GM12878 (cell line): ENCODE results near the gene CYB5A. TPM values are rescaled to one million over a fixed set of nuclear protein-coding genes. Genes with fewer than 3 reads are reported as not detected.

ENCODE experiments used
- ATAC-seq: fragments of 200-7000 bp; cut with Tn5 transposase; 3 replicates; pipeline ENCODE4 v1.9.1; 2020; ENCODE audit warnings: mild to moderate bottlenecking, moderate library complexity
- BruUV-seq: library from RNA; stranded (reverse); fragments of 400-500 nt; replicated peaks from 2 replicates; lab custom pipeline; 2021; lab: Mats Ljungman, UMichigan
- CTCF ChIA-PET: fragments of 300-600 bp; sonication (Branson Sonifier 250); formaldehyde crosslinking; extraction: SDS; loops from one replicate; lab custom pipeline; 2021; ENCODE audit warnings: inconsistent platforms; lab: Yijun Ruan, JAX
- POLR2A ChIA-PET: fragments of 350-600 bp; formaldehyde crosslinking; extraction: SDS; loops from one replicate; lab custom pipeline; 2021; ENCODE audit warnings: inconsistent platforms; lab: Charles Lee
- RAD21 ChIA-PET: fragments of 300-600 bp; sonication (Branson Sonifier 250); formaldehyde crosslinking; loops from one replicate; lab custom pipeline; 2023; ENCODE audit warnings: antibody characterized with exemption; ENCODE audit not compliant: unreplicated experiment; lab: Charles Lee
- SMC1A ChIA-PET: fragments of 300-600 bp; sonication (Branson Sonifier 250); formaldehyde crosslinking; loops from one replicate; lab custom pipeline; 2023; ENCODE audit not compliant: unreplicated experiment, uncharacterized antibody; lab: Charles Lee
- DNase-seq: peaks from one replicate; pipeline ENCODE4 v3.0.0-alpha.2; 2011; ENCODE audit warnings: low read depth, low spot score
- FAIRE-seq: peaks from 3 replicates; lab custom pipeline; 2011; peaks lifted over from hg19 to GRCh38; lab: Jason Lieb, UNC
- H2AFZ ChIP-seq: 2 replicates; pipeline ENCODE4 v1.6.0; 2011; ENCODE audit warnings: low read depth, low read length, control low read depth; ENCODE audit not compliant: control insufficient read depth
- H3K27ac ChIP-seq: 2 replicates; pipeline ENCODE4 v1.5.1; 2011; ENCODE audit warnings: control low read depth; ENCODE audit not compliant: control insufficient read depth, insufficient read depth
- H3K27me3 ChIP-seq, 2 experiments: replicated peaks in 1 of 2; 2 replicates each; pipeline versions ENCODE4 v1.6.0 to v1.6.1; 2011; ENCODE audit warnings: low read length in 1 of 2; ENCODE audit not compliant: control insufficient read depth in 2 of 2, insufficient read depth in 2 of 2
- H3K36me3 ChIP-seq, 2 experiments: 2 replicates each; pipeline ENCODE4 v1.5.1; 2011; ENCODE audit warnings: low read length in 1 of 2; ENCODE audit not compliant: control insufficient read depth in 2 of 2, insufficient read depth in 2 of 2
- H3K4me1 ChIP-seq: 2 replicates; pipeline ENCODE4 v1.6.1; 2011; ENCODE audit warnings: mild to moderate bottlenecking, low read length, moderate library complexity, mixed read lengths; ENCODE audit not compliant: control insufficient read depth, insufficient read depth
- H3K4me2 ChIP-seq: 2 replicates; pipeline ENCODE4 v1.6.0; 2011; ENCODE audit warnings: control low read depth; ENCODE audit not compliant: control insufficient read depth, insufficient read depth
- H3K4me3 ChIP-seq: fragments of 200-600 bp; sonication (generic); 2 replicates; pipeline ENCODE4 v1.5.1; 2016
- H3K79me2 ChIP-seq: 2 replicates; pipeline ENCODE4 v1.6.0; 2011; ENCODE audit warnings: low read length; ENCODE audit not compliant: control insufficient read depth, insufficient read depth
- H3K9ac ChIP-seq: 2 replicates; pipeline ENCODE4 v1.8.0; 2011; ENCODE audit warnings: low read length, control low read depth, mixed read lengths; ENCODE audit not compliant: control insufficient read depth, insufficient read depth
- H3K9me3 ChIP-seq: replicated peaks from 3 replicates; pipeline ENCODE4 v1.5.1; 2011; ENCODE audit warnings: mild to moderate bottlenecking, low read length; ENCODE audit not compliant: control insufficient read depth, insufficient read depth
- H4K20me1 ChIP-seq: 2 replicates; pipeline ENCODE4 v1.6.0; 2011; ENCODE audit not compliant: control insufficient read depth, insufficient read depth
- CHD2 ChIP-seq: IDR thresholded peaks from 2 replicates; pipeline ENCODE4 v1.6.1; 2011; ENCODE audit warnings: low read depth, low read length, improper control_type of control experiment, borderline replicate concordance
- ESRRA ChIP-seq: IDR thresholded peaks from 2 replicates; pipeline ENCODE4 v1.6.1; 2012; ENCODE audit warnings: mild to moderate bottlenecking, low read length, improper control_type of control experiment
- PML ChIP-seq: IDR thresholded peaks from 2 replicates; pipeline ENCODE4 v1.6.1; 2012; ENCODE audit warnings: low read length, inconsistent platforms
- RFX5 ChIP-seq: IDR thresholded peaks from 2 replicates; pipeline ENCODE4 v1.6.1; 2011; ENCODE audit warnings: low read depth, low read length, improper control_type of control experiment
- SPI1 ChIP-seq: IDR thresholded peaks from 2 replicates; pipeline ENCODE4 v1.6.1; 2011; ENCODE audit warnings: low read depth, mild to moderate bottlenecking, low read length, moderate library complexity, borderline replicate concordance; ENCODE audit not compliant: insufficient read depth
- ZNF207 ChIP-seq: fragments of 450-650 bp; IDR thresholded peaks from 2 replicates; pipeline ENCODE4 v1.6.1; 2014; ENCODE audit warnings: antibody characterized with exemption, mild to moderate bottlenecking, borderline replicate concordance
- WGBS: methylation state at CpG from one replicate; pipeline ENCODE4 v1.1.6; 2016; ENCODE audit warnings: low lambda C conversion rate; ENCODE audit not compliant: insufficient replicate concordance, insufficient coverage; ENCODE audit errors: missing lambda C conversion rate; 5-methylcytosine and 5-hydroxymethylcytosine counted together
- in situ Hi-C: fragments of 300-500 bp; cut with MboI; formaldehyde crosslinking; loops from 9 replicates; pipeline ENCODE4 v1.14.3; 2018; ENCODE audit warnings: mixed read lengths
- intact Hi-C: fragments of 100-400 bp; cut with micrococcal nuclease; formaldehyde crosslinking; loops from one replicate; pipeline ENCODE4 v1.14.2; 2022; ENCODE audit not compliant: unreplicated experiment
- polyA plus RNA-seq, 11 experiments: library from polyadenylated mRNA; depleted of rRNA in 4 of 11; unstranded in 6 of 11; stranded (reverse) in 5 of 11; fragments of >200 nt; fragmentation: Nextera tagmentation in 4 of 11; fragmentation: Illumina TruSeq in 1 of 11; extraction: Ambion mirVana in 4 of 11; extraction: Trizol in 1 of 11; gene quantifications; 1 replicate in 1 of 11; 2 replicates in 10 of 11; pipeline versions ENCODE4 v1.2.1 to v1.2.3, GENCODE V29; 2011 to 2016; ENCODE audit warnings: inconsistent platforms in 2 of 11, missing spikeins in 2 of 11, low read depth in 1 of 11
- total RNA-seq, 4 experiments: library from RNA; depleted of rRNA in 3 of 4; stranded (reverse); fragments of >200 nt in 3 of 4; fragmentation: Illumina TruSeq in 1 of 4; extraction: Trizol in 1 of 4; gene quantifications; 2 replicates each; pipeline versions ENCODE4 v1.2.1 to v1.2.3, GENCODE V29; 2013 to 2021
- TF ChIP-seq, protein P1 (sequence below): IDR thresholded peaks from 2 replicates; pipeline ENCODE4 v1.6.1; 2012; ENCODE audit warnings: low read depth, low read length, improper control_type of control experiment

CYB5A gene
- total and polyA plus RNA-seq, 10 of the 15 experiments (the other 5 are each of a cell fraction or from before 2014, with no cell fraction given): 60.2 to 129 (median 103) TPM

DNA sequence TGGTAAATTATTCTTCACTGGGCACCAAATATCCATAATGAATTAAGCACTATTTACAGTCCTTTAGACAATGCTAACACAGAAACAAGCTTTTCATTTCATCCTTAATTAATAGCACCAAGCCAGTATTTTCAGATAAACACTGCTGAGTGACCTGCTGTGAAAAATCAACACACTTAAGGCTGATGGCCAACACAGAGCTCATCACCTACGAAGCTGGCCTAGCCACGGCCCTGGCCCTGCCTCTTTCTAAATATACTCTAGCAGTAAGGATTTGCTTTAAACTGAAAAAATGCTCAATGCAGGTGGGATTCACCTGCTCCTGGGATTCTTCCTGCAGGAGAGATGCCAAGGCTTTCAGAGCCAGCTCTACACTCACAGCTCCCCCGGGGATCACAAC is 18.4 kb downstream of the CYB5A start:
- no peaks in the 10 kb centered on the region for H3K9me3 ChIP-seq
- DNase-seq (no peak), ATAC-seq (no peak), FAIRE-seq (no peak)
- ChIA-PET SMC1A (interaction anchor here (0.7 to 1.5 kb wide), 4 partner anchors 9 to 83 kb away, joined by 3 to 5 read pairs (median 4); no protein-coding TSS in a partner anchor), RAD21 (no interaction called here), POLR2A (no interaction called here), CTCF (no interaction called here)
- no peak overlapping the region for H2AFZ ChIP-seq
- in situ Hi-C loops (no loop called here), intact Hi-C loops (no loop called here)
- 98% methylated on average over 3 of the region's 3 CpGs for WGBS
- no TSS peak for BruUV-seq
- no peak overlapping the region for H3K4me3 ChIP-seq
- H3K4me1 ChIP-seq: no peaks in the 10 kb centered on the region
- no peaks in the 10 kb centered on the region for H3K27me3 ChIP-seq
- H3K27ac ChIP-seq: no peak overlapping the region
- no peaks in the 10 kb centered on the region for H4K20me1 ChIP-seq
- TF ChIP-seq ESRRA: no peak
- no peak for TF ChIP-seq SPI1
- H3K9ac ChIP-seq: no peak overlapping the region
- no peaks in the 10 kb centered on the region for H3K79me2 ChIP-seq
- no peaks in the 10 kb centered on the region; a peak in 1 of 4 replicates for H3K36me3 ChIP-seq
- H3K4me2 ChIP-seq: no peak overlapping the region

DNA sequence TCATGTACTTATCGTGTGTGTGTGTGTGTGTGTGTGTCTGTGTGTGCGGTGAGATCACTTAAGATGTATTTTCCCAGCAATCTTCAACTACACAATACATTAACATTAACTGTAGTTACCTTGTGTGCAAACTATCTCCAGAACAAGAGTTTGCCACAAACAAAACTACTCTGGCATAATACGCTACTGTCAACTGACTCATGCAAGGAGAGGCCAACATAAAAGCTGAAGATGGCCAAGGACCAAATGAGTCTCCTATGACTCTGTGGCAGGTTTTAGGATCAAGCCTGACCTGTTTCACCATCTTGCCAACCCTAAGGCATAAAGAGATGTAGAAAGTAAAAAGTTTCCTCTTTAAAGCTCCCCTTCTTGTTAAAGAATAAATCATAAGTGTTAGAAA is 20.1 kb downstream of the CYB5A start:
- ChIA-PET RAD21 (no interaction called here), POLR2A (no interaction called here), CTCF (interaction anchor here (1.0 kb wide), 1 partner anchor 16 kb away, joined by 3 read pairs; no protein-coding TSS in a partner anchor), SMC1A (interaction anchor here (1.3 kb wide), 1 partner anchor 71 kb away, joined by 5 read pairs; no protein-coding TSS in a partner anchor)
- H3K4me1 ChIP-seq: no peaks in the 10 kb centered on the region
- no peaks in the 10 kb centered on the region for H3K79me2 ChIP-seq
- in situ Hi-C loops: no loop called here
- no peaks in the 10 kb centered on the region for H3K27me3 ChIP-seq
- H3K36me3 ChIP-seq: no peaks in the 10 kb centered on the region
- WGBS: 100% methylated on average over 3 of the region's 3 CpGs
- H3K9me3 ChIP-seq: no peaks in the 10 kb centered on the region
- H3K9ac ChIP-seq: no peak overlapping the region
- FAIRE-seq (no peak), DNase-seq (no peak), ATAC-seq (no peak)
- TF ChIP-seq, protein P1, sequence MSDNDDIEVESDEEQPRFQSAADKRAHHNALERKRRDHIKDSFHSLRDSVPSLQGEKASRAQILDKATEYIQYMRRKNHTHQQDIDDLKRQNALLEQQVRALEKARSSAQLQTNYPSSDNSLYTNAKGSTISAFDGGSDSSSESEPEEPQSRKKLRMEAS: no peak
- TF ChIP-seq ZNF207 (no peak), CHD2 (no peak), PML (no peak), RFX5 (no peak)
- no peak overlapping the region for H2AFZ ChIP-seq
- no TSS peak for BruUV-seq
- H4K20me1 ChIP-seq: no peaks in the 10 kb centered on the region
- H3K4me3 ChIP-seq: no peak overlapping the region
- H3K27ac ChIP-seq: no peak overlapping the region
- no peak overlapping the region for H3K4me2 ChIP-seq
- intact Hi-C loops: no loop called here
